Neural crest cell (in vitro differentiated cells): ENCODE data around the gene ADAMTS9. TPM values are rescaled to one million over a fixed set of nuclear protein-coding genes. Genes with fewer than 3 reads are reported as not detected.

Source experiments
- DNase-seq: peaks from one replicate; pipeline ENCODE4 v3.0.0; 2021; ENCODE audit warnings: low read depth, mixed read lengths, low spot score
- H3K27ac Mint-ChIP-seq: one replicate; pipeline ENCODE4 v1.8.0; 2021; ENCODE audit warnings: mild to moderate bottlenecking, mixed read lengths; ENCODE audit not compliant: unreplicated experiment
- H3K27me3 Mint-ChIP-seq: 2 replicates; pipeline ENCODE4 v1.8.0; 2021; ENCODE audit warnings: low read depth, mild to moderate bottlenecking, mixed read lengths
- H3K36me3 Mint-ChIP-seq: 2 replicates; pipeline ENCODE4 v1.8.0; 2021; ENCODE audit warnings: low read depth, mild to moderate bottlenecking, mixed read lengths
- H3K4me1 Mint-ChIP-seq: 2 replicates; pipeline ENCODE4 v1.8.0; 2021; ENCODE audit warnings: mixed read lengths
- H3K4me3 Mint-ChIP-seq: one replicate; pipeline ENCODE4 v1.8.0; 2021; ENCODE audit warnings: mild to moderate bottlenecking, mixed read lengths
- H3K9me3 Mint-ChIP-seq: 2 replicates; pipeline ENCODE4 v1.8.0; 2021; ENCODE audit warnings: mixed read lengths
- total RNA-seq: library from RNA; stranded (reverse); gene quantifications from 2 replicates; pipeline ENCODE4 v1.2.1, GENCODE V29; 2021
- TF ChIP-seq, protein P1 (sequence below): fragments of 200-600 bp; sonication (generic); conservative IDR thresholded peaks from 2 replicates; pipeline ENCODE4 v1.5.0; 2021; ENCODE audit warnings: antibody characterized with exemption, mild to moderate bottlenecking

Gene ADAMTS9
- total RNA-seq, 1 donor from 2014 or later = 15.1 TPM

DNA sequence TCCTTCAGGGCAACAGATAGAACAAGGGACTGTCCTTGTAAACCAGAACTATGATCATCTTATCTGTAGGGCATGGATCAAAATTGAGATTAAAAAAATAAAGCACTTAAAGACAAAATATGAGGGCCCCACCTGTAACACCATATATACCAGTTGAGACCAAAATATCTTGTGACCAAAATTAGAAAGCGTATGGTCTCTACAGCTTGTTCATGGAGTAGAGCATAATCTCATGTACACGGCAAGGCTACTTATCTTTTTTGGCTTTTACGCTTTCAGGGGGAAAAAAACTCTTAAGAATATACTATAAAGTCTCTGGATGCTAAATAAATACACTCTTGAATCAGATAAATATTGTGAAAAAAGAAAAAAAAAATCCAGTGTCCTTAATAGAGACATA is 49.3 kb downstream of the ADAMTS9 start:
- peak overlapping the region; percentile 22 for H3K27ac Mint-ChIP-seq
- peaks cover 4% of the 10 kb centered on the region for H3K36me3 Mint-ChIP-seq
- H3K9me3 Mint-ChIP-seq = no peaks in the 10 kb centered on the region
- no peak for DNase-seq
- peaks cover 41% of the 10 kb centered on the region for H3K4me1 Mint-ChIP-seq
- H3K4me3 Mint-ChIP-seq = no peak overlapping the region
- no peaks in the 10 kb centered on the region for H3K27me3 Mint-ChIP-seq
- TF ChIP-seq, protein P1, sequence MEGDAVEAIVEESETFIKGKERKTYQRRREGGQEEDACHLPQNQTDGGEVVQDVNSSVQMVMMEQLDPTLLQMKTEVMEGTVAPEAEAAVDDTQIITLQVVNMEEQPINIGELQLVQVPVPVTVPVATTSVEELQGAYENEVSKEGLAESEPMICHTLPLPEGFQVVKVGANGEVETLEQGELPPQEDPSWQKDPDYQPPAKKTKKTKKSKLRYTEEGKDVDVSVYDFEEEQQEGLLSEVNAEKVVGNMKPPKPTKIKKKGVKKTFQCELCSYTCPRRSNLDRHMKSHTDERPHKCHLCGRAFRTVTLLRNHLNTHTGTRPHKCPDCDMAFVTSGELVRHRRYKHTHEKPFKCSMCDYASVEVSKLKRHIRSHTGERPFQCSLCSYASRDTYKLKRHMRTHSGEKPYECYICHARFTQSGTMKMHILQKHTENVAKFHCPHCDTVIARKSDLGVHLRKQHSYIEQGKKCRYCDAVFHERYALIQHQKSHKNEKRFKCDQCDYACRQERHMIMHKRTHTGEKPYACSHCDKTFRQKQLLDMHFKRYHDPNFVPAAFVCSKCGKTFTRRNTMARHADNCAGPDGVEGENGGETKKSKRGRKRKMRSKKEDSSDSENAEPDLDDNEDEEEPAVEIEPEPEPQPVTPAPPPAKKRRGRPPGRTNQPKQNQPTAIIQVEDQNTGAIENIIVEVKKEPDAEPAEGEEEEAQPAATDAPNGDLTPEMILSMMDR = no peak

DNA sequence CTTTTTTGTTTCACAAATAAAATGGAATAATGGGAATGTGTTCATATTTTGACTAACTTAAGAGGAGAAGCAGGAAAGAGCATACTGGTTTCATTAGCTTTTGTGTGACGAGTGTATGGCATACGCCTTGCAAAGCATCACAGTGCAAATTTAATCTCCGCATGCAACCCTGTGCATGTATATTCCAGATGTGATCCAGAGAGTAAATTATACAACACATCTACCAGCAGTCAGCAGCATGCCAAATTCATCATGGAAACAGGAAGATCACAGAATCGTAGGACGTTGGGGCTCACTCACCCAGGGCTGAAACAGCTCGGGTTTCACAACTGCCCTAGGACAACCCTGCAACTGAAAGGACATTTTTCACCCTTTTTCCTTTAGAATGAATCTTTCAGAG is 53.4 kb downstream of the ADAMTS9 start:
- TF ChIP-seq, protein P1 = no peak
- no peaks in the 10 kb centered on the region for H3K27me3 Mint-ChIP-seq
- H3K9me3 Mint-ChIP-seq = no peaks in the 10 kb centered on the region
- no peak overlapping the region for H3K4me3 Mint-ChIP-seq
- H3K4me1 Mint-ChIP-seq = peaks cover 16% of the 10 kb centered on the region
- H3K27ac Mint-ChIP-seq = no peak overlapping the region
- no peak for DNase-seq
- peaks cover 13% of the 10 kb centered on the region for H3K36me3 Mint-ChIP-seq

DNA sequence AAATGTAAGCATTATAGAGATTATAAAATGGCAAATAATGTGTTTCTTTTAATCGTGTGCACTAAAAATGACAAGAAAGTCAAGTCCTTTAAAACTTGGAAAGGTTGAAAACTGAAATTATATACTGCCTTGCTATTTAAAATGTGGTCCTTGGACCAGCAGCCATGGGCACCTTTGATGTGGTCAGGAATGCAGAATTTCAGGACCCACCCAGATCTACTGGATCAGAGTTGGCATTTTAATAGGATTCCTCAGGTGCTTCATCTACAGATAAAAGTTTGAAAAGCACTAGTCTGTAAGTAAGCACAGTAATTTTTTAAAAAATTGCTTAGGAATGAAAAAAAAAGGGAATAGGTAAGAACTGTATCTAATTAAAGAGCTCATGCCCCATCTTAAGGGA is 55.8 kb downstream of the ADAMTS9 start:
- Mint-ChIP-seq H3K4me1 (peaks cover 16% of the 10 kb centered on the region), H3K27ac (no peak overlapping the region), H3K4me3 (no peak overlapping the region), H3K9me3 (peaks cover 4% of the 10 kb centered on the region), H3K36me3 (peaks cover 25% of the 10 kb centered on the region), H3K27me3 (no peaks in the 10 kb centered on the region)
- no peak for DNase-seq
- TF ChIP-seq, protein P1 = no peak

GRCh38 chr3:64627471-64628321 is 60.1 kb downstream of the ADAMTS9 start:
- TF ChIP-seq, protein P1 = no peak
- Mint-ChIP-seq H3K4me1 (peaks cover 13% of the 10 kb centered on the region), H3K27me3 (no peaks in the 10 kb centered on the region), H3K9me3 (peaks cover 4% of the 10 kb centered on the region), H3K27ac (no peak overlapping the region), H3K4me3 (no peak overlapping the region), H3K36me3 (peaks cover 30% of the 10 kb centered on the region)
- DNase-seq = no peak

DNA sequence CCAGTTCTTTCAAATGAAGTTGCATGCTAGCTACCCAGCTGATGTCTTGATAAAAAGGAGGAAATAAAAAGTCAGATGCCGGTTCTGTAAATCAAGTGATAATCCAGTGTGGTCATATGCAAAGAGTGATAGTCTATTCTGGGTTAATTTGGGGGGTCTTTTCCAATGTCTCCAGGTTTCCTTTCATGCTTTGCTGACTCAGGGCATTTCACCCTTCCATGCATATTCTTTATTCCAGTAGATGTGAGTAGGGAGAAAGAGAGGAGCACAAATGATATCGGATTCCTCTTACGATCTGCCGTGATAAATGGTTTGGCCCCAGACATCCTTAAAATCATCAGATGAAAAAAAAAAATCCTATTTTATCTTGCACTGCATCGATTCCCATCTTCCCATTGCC is 60.8 kb downstream of the ADAMTS9 start:
- H3K27me3 Mint-ChIP-seq = no peaks in the 10 kb centered on the region
- DNase-seq = no peak
- peaks cover 32% of the 10 kb centered on the region for H3K36me3 Mint-ChIP-seq
- TF ChIP-seq, protein P1 = no peak
- H3K27ac Mint-ChIP-seq = no peak overlapping the region
- H3K9me3 Mint-ChIP-seq = peaks cover 4% of the 10 kb centered on the region
- H3K4me1 Mint-ChIP-seq = peaks cover 13% of the 10 kb centered on the region
- no peak overlapping the region for H3K4me3 Mint-ChIP-seq
